GM12892 (cell line): ENCODE data around the gene POLR1F.
"Not testable (repeated sequence)": the region's sequence is repeated elsewhere in the genome, so short reads cannot be mapped to it uniquely, and the experiment has no call there.

Source experiments
- POLR2AphosphoS5 ChIP-seq: IDR thresholded peaks from 2 replicates; pipeline ENCODE4 v1.6.1; 2011; ENCODE audit warnings: low read depth, low read length, control low read depth
- TAF1 ChIP-seq: IDR thresholded peaks from 2 replicates; pipeline ENCODE4 v1.6.1; 2011; ENCODE audit warnings: low read depth, mild to moderate bottlenecking, control low read depth, low read length, borderline replicate concordance

GRCh38 chr7:19689130-19689529, 19.7 kb downstream of the POLR1F start:
- TF ChIP-seq TAF1, POLR2AphosphoS5: not testable (repeated sequence)
